ENCODE measurements around the gene DCLRE1A. TPM values are rescaled to one million over a fixed set of nuclear protein-coding genes. Genes with fewer than 3 reads are reported as not detected.

The DCLRE1A gene
- total RNA-seq, 1 donor from 2014 or later = 7.5 TPM

- Mint-ChIP-seq H3K4me3 (ENCODE audit: unreplicated experiment) (peak overlapping the region; percentile 98), H3K27me3 (ENCODE audit: unreplicated experiment) (no peaks in the 10 kb centered on the region), H3K4me1 (ENCODE audit: unreplicated experiment) (peaks cover 19% of the 10 kb centered on the region), H3K9me3 (ENCODE audit: unreplicated experiment) (no peaks in the 10 kb centered on the region), H3K36me3 (ENCODE audit: low read depth, unreplicated experiment) (peaks cover 3% of the 10 kb centered on the region), H3K27ac (ENCODE audit: unreplicated experiment) (peak overlapping the region; percentile 99)
- peak; percentile 63 for DNase-seq (ENCODE audit: low spot score)
- TF ChIP-seq CTCF (IDR thresholded peaks at IDR 0.05; ENCODE audit: unreplicated experiment) = no peak
These were observed 1.1 kb upstream of the DCLRE1A start for GRCh38 chr10:113854761-113855588.

DNA sequence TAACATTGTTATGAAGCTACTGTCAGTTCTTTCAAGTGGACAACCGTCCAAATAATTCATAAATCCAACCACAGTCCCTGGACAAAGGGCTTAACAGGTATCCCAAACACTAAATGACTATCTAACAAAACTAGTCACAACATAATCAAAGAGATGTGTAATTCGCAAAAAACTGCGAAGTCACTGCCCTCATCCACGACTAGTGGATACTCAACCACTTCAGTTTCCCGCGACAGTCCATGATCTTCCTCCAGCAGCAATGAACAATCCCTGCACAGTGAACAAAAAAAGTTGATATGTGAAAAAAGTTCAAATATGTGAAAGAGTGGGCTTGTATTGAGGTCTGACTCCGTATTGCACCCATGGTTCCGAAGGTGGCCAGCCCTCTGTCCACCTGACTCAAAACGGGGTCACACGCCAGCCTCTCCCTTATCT lies 287 bp downstream of the DCLRE1A start:
- peaks cover 19% of the 10 kb centered on the region for H3K4me1 Mint-ChIP-seq (ENCODE audit: unreplicated experiment)
- peaks cover 1% of the 10 kb centered on the region for H3K27me3 Mint-ChIP-seq (ENCODE audit: unreplicated experiment)
- no peaks in the 10 kb centered on the region for H3K9me3 Mint-ChIP-seq (ENCODE audit: unreplicated experiment)
- TF ChIP-seq CTCF (IDR thresholded peaks at IDR 0.05; ENCODE audit: unreplicated experiment) = no peak
- DNase-seq (ENCODE audit: low spot score) = no peak
- H3K4me3 Mint-ChIP-seq (ENCODE audit: unreplicated experiment) = peak overlapping the region; percentile 98
- H3K36me3 Mint-ChIP-seq (ENCODE audit: low read depth, unreplicated experiment) = no peaks in the 10 kb centered on the region
- H3K27ac Mint-ChIP-seq (ENCODE audit: unreplicated experiment) = peak overlapping the region; percentile 84

GRCh38 chr10:113849946-113850345 lies 3.9 kb downstream of the DCLRE1A start:
- TF ChIP-seq CTCF (IDR thresholded peaks at IDR 0.05; ENCODE audit: unreplicated experiment) = no peak
- Mint-ChIP-seq H3K4me3 (ENCODE audit: unreplicated experiment) (no peak overlapping the region), H3K27ac (ENCODE audit: unreplicated experiment) (no peak overlapping the region), H3K9me3 (ENCODE audit: unreplicated experiment) (no peaks in the 10 kb centered on the region), H3K27me3 (ENCODE audit: unreplicated experiment) (peaks cover 1% of the 10 kb centered on the region), H3K4me1 (ENCODE audit: unreplicated experiment) (peaks cover 7% of the 10 kb centered on the region), H3K36me3 (ENCODE audit: low read depth, unreplicated experiment) (no peaks in the 10 kb centered on the region)
- no peak for DNase-seq (ENCODE audit: low spot score)

- DNase-seq (ENCODE audit: low spot score) = no peak
- Mint-ChIP-seq H3K27me3 (ENCODE audit: unreplicated experiment) (peaks cover 1% of the 10 kb centered on the region), H3K4me1 (ENCODE audit: unreplicated experiment) (peaks cover 5% of the 10 kb centered on the region), H3K4me3 (ENCODE audit: unreplicated experiment) (no peak overlapping the region), H3K27ac (ENCODE audit: unreplicated experiment) (no peak overlapping the region), H3K9me3 (ENCODE audit: unreplicated experiment) (no peaks in the 10 kb centered on the region), H3K36me3 (ENCODE audit: low read depth, unreplicated experiment) (no peaks in the 10 kb centered on the region)
- no peak for TF ChIP-seq CTCF (IDR thresholded peaks at IDR 0.05; ENCODE audit: unreplicated experiment)
These were observed 4.6 kb downstream of the DCLRE1A start for GRCh38 chr10:113849140-113849803.

DNA sequence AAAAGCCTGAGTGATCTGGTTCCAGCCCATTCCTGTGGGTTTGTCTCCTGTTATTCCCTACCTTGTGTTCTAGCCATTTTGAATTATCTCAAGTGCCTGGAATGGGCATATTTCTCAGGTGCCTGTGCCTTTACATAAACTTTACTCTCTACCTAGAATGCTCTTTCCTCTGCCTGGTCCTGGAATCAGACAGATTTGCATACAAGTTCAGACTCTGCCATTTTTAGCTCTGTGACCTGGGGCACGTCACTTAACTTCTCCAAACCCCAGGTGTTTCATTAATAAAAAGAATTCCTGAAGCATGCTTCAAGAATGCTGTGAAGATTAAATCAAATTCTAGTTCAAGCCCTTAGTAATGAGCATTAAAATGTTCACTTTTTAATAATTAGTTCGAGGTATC lies 7.8 kb downstream of the DCLRE1A start:
- Mint-ChIP-seq H3K27me3 (ENCODE audit: unreplicated experiment) (peaks cover 1% of the 10 kb centered on the region), H3K4me3 (ENCODE audit: unreplicated experiment) (no peak overlapping the region), H3K9me3 (ENCODE audit: unreplicated experiment) (no peaks in the 10 kb centered on the region), H3K36me3 (ENCODE audit: low read depth, unreplicated experiment) (no peaks in the 10 kb centered on the region), H3K4me1 (ENCODE audit: unreplicated experiment) (peaks cover 4% of the 10 kb centered on the region), H3K27ac (ENCODE audit: unreplicated experiment) (no peak overlapping the region)
- no peak for DNase-seq (ENCODE audit: low spot score)
- no peak for TF ChIP-seq CTCF (IDR thresholded peaks at IDR 0.05; ENCODE audit: unreplicated experiment)
